Neural progenitor cell (in vitro differentiated cells): ENCODE measurements around the gene LMAN2L. TPM values are rescaled to one million over a fixed set of nuclear protein-coding genes. Genes with fewer than 3 reads are reported as not detected.

Experiments
- DNase-seq: peaks from one replicate; pipeline ENCODE4 v3.0.0-alpha.2; 2016; ENCODE audit warnings: low spot score
- H2AFZ ChIP-seq: fragments of 200-600 bp; sonication (generic); replicated peaks from 2 replicates; pipeline ENCODE4 v1.6.1; 2016; ENCODE audit warnings: antibody characterized with exemption
- H3F3A ChIP-seq: fragments of 200-600 bp; sonication (generic); 2 replicates; pipeline ENCODE4 v1.6.1; 2016; ENCODE audit warnings: antibody characterized with exemption, low read depth
- H3K27ac ChIP-seq: fragments of 200-600 bp; sonication (generic); 2 replicates; pipeline ENCODE4 v1.5.1; 2016; ENCODE audit warnings: mild to moderate bottlenecking
- H3K27me3 ChIP-seq: fragments of 200-600 bp; sonication (generic); 2 replicates; pipeline ENCODE4 v1.6.1; 2016; ENCODE audit warnings: mild to moderate bottlenecking, moderate library complexity
- H3K36me3 ChIP-seq: fragments of 200-600 bp; sonication (generic); 2 replicates; pipeline ENCODE4 v1.5.1; 2016
- H3K4me1 ChIP-seq: fragments of 200-600 bp; sonication (generic); 2 replicates; pipeline ENCODE4 v1.6.1; 2016; ENCODE audit warnings: mixed run types
- H3K4me2 ChIP-seq: fragments of 200-600 bp; sonication (generic); 2 replicates; pipeline ENCODE4 v1.6.1; 2016
- H3K4me3 ChIP-seq: fragments of 200-600 bp; sonication (generic); 2 replicates; pipeline ENCODE4 v1.5.1; 2016
- H3K79me2 ChIP-seq: fragments of 200-600 bp; sonication (generic); 2 replicates; pipeline ENCODE4 v1.6.1; 2016; ENCODE audit warnings: low read depth
- H3K9ac ChIP-seq: fragments of 200-600 bp; sonication (generic); 2 replicates; pipeline ENCODE4 v1.6.1; 2016
- H3K9me3 ChIP-seq: fragments of 200-600 bp; sonication (generic); 2 replicates; pipeline ENCODE4 v1.5.1; 2016; ENCODE audit warnings: low read depth
- H4K20me1 ChIP-seq: fragments of 200-600 bp; sonication (generic); 2 replicates; pipeline ENCODE4 v1.6.1; 2016; ENCODE audit warnings: low read depth
- H3K27ac Mint-ChIP-seq: 3 replicates; pipeline ENCODE4 v1.8.0; 2021; ENCODE audit warnings: mixed read lengths
- H3K27me3 Mint-ChIP-seq: 2 replicates; pipeline ENCODE4 v1.8.0; 2022; ENCODE audit warnings: low read depth, mild to moderate bottlenecking, inconsistent platforms, moderate library complexity, mixed read lengths; ENCODE audit not compliant: insufficient read depth
- H3K36me3 Mint-ChIP-seq: 3 replicates; pipeline ENCODE4 v1.8.0; 2021; ENCODE audit warnings: mixed read lengths
- H3K4me1 Mint-ChIP-seq: 3 replicates; pipeline ENCODE4 v1.8.0; 2021; ENCODE audit warnings: mixed read lengths
- H3K4me3 Mint-ChIP-seq: 3 replicates; pipeline ENCODE4 v1.8.0; 2021; ENCODE audit warnings: mild to moderate bottlenecking, moderate library complexity, mixed read lengths
- H3K9me3 Mint-ChIP-seq: 3 replicates; pipeline ENCODE4 v1.8.0; 2020; ENCODE audit warnings: mixed read lengths
- EZH2 ChIP-seq: fragments of 200-600 bp; sonication (generic); IDR thresholded peaks from 2 replicates; pipeline ENCODE4 v1.6.1; 2017; ENCODE audit warnings: antibody characterized with exemption, mild to moderate bottlenecking, moderate library complexity
- EZH2phosphoT487 ChIP-seq: fragments of 200-600 bp; sonication (generic); IDR thresholded peaks from 2 replicates; pipeline ENCODE4 v1.6.1; 2017; ENCODE audit warnings: antibody characterized with exemption
- total RNA-seq: library from RNA; depleted of rRNA; stranded (reverse); fragments of >200 nt; gene quantifications from 2 replicates; pipeline ENCODE4 v1.2.3, GENCODE V29; 2015; ENCODE audit warnings: low replicate concordance
- TF ChIP-seq, protein P1 (sequence below): fragments of 200-600 bp; sonication (generic); IDR thresholded peaks from 2 replicates; pipeline ENCODE4 v1.5.1; 2017; ENCODE audit warnings: antibody characterized with exemption, mild to moderate bottlenecking

Gene LMAN2L
- total RNA-seq, 1 donor from 2014 or later, result 25.9 TPM

DNA sequence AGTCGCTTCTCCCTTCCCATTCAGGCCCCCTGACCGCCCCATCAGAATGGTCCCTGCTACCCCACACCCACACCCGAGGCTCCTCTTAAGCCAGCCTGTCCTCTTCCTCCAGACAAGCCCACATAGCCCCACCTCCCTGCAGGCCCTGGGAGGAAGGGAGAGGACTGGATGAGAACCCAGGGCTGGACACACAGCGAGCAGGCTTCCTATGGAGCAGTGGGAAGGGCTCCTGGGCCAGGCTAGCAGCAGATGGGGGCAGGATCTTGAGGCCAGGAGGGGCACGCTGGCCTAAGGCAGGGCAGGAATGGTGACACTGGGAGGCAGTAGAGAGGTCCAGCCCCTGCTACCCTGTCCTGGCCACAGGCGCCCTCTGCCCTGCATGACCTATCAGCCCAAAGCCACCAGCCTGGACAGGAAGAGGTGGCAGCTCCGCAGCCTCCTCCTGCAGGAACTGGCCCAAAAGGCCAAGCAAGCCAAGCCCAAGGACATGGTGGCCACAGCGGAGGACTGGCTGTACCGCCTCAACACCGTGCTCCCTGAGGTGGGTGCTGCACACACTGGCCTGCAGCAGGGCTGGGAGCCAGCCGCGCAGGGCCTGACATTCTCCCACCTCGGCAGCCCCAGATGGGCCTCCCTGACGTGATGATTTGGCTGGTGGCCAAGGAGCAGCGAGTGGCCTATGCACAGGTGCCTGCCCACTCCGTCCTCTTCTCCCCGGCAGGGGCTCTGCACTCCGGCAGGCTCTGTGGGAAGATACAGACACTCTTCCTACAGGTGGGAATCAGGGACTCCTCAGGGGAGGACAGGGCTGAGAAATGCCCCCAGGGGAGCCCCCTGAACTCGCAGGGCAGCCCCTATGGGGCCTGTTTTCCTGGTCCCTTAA lies 54.0 kb downstream of the LMAN2L start:
- Histone ChIP-seq H3K9ac (no peak overlapping the region), H3K36me3 (no peaks in the 10 kb centered on the region), H2AFZ (no peak overlapping the region), H3K4me3 (no peak overlapping the region), H3K27me3 (no peaks in the 10 kb centered on the region), H3K4me2 (no peak overlapping the region), H3F3A (no peaks in the 10 kb centered on the region), H4K20me1 (no peaks in the 10 kb centered on the region), H3K79me2 (no peaks in the 10 kb centered on the region), H3K9me3 (no peaks in the 10 kb centered on the region), H3K4me1 (peaks cover 10% of the 10 kb centered on the region), H3K27ac (no peak overlapping the region)
- peaks cover 4% of the 10 kb centered on the region for H3K27me3 Mint-ChIP-seq
- no peak for TF ChIP-seq EZH2phosphoT487
- TF ChIP-seq, protein P1, sequence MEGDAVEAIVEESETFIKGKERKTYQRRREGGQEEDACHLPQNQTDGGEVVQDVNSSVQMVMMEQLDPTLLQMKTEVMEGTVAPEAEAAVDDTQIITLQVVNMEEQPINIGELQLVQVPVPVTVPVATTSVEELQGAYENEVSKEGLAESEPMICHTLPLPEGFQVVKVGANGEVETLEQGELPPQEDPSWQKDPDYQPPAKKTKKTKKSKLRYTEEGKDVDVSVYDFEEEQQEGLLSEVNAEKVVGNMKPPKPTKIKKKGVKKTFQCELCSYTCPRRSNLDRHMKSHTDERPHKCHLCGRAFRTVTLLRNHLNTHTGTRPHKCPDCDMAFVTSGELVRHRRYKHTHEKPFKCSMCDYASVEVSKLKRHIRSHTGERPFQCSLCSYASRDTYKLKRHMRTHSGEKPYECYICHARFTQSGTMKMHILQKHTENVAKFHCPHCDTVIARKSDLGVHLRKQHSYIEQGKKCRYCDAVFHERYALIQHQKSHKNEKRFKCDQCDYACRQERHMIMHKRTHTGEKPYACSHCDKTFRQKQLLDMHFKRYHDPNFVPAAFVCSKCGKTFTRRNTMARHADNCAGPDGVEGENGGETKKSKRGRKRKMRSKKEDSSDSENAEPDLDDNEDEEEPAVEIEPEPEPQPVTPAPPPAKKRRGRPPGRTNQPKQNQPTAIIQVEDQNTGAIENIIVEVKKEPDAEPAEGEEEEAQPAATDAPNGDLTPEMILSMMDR, result peak; percentile 20
- no peak for TF ChIP-seq EZH2
- no peaks in the 10 kb centered on the region for H3K36me3 Mint-ChIP-seq
- H3K27ac Mint-ChIP-seq, result peak overlapping the region; percentile 53
- peaks cover 7% of the 10 kb centered on the region for H3K4me1 Mint-ChIP-seq
- H3K9me3 Mint-ChIP-seq, result no peaks in the 10 kb centered on the region
- DNase-seq, result peak; percentile 51
- no peak overlapping the region for H3K4me3 Mint-ChIP-seq

DNA sequence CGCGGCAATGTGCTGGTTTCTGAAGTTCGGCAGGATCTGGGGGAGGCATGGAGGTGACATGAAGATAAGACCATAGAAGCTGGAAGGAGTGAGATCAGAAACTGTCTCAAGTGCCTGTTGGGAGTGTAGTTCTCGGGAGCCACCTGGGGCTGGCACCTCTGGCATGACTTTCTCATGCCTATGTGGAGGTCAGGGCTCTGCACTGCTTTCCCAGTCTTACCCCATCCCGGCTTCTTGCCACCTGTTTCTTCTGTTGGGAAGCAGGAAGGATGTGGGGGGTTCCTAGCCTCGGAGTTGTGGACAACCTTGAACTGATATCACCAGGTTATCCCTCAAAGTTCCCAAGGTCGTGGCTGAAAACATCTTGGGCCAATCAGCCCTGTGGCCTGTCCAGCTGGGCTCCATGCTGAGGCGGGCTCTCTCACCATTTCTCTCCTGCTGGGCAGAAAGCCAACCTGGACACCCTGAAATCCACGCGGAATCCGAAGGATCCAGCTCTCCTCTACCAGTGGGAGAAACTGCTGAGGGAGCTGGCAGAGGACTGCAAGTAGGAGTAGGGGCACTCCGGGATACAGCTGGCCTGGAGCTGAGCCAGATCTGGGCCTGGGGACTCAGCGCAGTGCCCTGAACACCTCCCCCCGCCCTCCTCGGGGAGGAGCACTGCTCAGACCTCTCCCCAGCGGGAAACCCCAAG lies 54.8 kb downstream of the LMAN2L start:
- H3K4me3 ChIP-seq, result no peak overlapping the region

DNA sequence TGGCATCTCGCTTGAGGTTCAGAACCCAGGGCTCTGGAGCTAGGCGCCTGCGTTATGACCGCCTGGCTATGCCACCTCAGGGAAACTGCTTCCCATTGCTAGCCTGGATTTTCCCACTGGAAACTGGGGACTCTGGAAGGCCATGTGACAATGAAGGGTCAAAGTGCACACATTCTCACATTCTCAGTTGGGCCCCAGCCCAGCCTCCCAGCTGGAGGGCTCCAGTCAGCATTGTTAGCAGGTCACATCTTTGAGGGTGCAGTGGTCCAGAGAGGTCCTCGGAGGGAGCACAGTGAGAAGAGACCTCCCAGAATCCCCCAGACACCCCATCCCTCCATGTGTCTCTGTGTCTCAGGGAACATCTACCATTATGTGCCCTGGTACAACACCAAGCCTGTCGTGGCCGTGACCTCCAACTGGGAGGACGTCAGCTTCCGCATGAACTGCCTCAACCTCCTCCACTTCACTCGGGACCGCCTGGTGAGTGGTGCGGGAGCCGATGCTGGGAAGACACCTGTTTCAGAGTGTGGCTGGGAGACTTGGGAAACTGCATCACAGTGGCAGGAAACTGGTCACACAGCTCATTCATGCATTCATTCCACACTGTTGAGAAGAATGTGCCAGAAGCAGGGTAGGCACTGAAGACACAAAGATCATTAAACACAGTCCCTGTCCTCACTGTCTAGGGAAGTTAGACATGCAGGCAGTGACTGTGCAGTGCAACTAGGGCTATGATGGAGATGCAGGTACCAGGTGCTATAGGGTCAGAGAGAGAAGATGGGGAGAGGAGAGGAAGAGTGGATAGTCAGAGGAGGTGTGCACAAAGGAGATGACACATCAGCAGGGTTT lies 55.7 kb downstream of the LMAN2L start:
- no peaks in the 10 kb centered on the region for H3K9me3 Mint-ChIP-seq
- peaks cover 14% of the 10 kb centered on the region for H3K4me1 ChIP-seq
- H3K27ac ChIP-seq, result no peak overlapping the region
- peaks cover 7% of the 10 kb centered on the region for H3K27me3 Mint-ChIP-seq
- no peak overlapping the region for H3K27ac Mint-ChIP-seq
- no peak overlapping the region for H2AFZ ChIP-seq
- no peak for TF ChIP-seq EZH2phosphoT487
- peaks cover 17% of the 10 kb centered on the region for H3K4me1 Mint-ChIP-seq
- H3K4me3 ChIP-seq, result no peak overlapping the region
- DNase-seq, result no peak
- H3K36me3 ChIP-seq, result no peaks in the 10 kb centered on the region
- H3K9ac ChIP-seq, result no peak overlapping the region
- H4K20me1 ChIP-seq, result no peaks in the 10 kb centered on the region
- H3K27me3 ChIP-seq, result no peaks in the 10 kb centered on the region
- no peaks in the 10 kb centered on the region for H3K9me3 ChIP-seq
- no peaks in the 10 kb centered on the region for H3K79me2 ChIP-seq
- peaks cover 7% of the 10 kb centered on the region for H3F3A ChIP-seq
- no peak overlapping the region for H3K4me2 ChIP-seq
- no peak overlapping the region for H3K4me3 Mint-ChIP-seq
- H3K36me3 Mint-ChIP-seq, result no peaks in the 10 kb centered on the region

More for the DNA sequence above, 54.8 kb downstream of the LMAN2L start:
- Histone ChIP-seq H4K20me1 (no peaks in the 10 kb centered on the region), H3K4me1 (peaks cover 10% of the 10 kb centered on the region), H3K9ac (no peak overlapping the region), H3K9me3 (no peaks in the 10 kb centered on the region), H2AFZ (no peak overlapping the region), H3K79me2 (no peaks in the 10 kb centered on the region), H3K27me3 (no peaks in the 10 kb centered on the region), H3K27ac (no peak overlapping the region), H3K4me2 (no peak overlapping the region), H3K36me3 (no peaks in the 10 kb centered on the region), H3F3A (peaks cover under 1% of the 10 kb centered on the region)
- H3K4me1 Mint-ChIP-seq, result peaks cover 11% of the 10 kb centered on the region
- DNase-seq, result no peak
- TF ChIP-seq EZH2phosphoT487, result no peak
- TF ChIP-seq, protein P1, result no peak
- no peak for TF ChIP-seq EZH2
- H3K4me3 Mint-ChIP-seq, result no peak overlapping the region
- H3K9me3 Mint-ChIP-seq, result no peaks in the 10 kb centered on the region
- H3K27me3 Mint-ChIP-seq, result peaks cover 4% of the 10 kb centered on the region
- no peak overlapping the region for H3K27ac Mint-ChIP-seq
- H3K36me3 Mint-ChIP-seq, result no peaks in the 10 kb centered on the region
